Stimulated activated CD4-positive, alpha-beta T cell treated with anti-CD3 and anti-CD28 coated beads, Interleukin-1b, Interleukin-23, amount 100 ng/mL, for 1 hour (primary cell): Measurements from ENCODE around the gene FBXL13.

ENCODE experiments used
- DNase-seq, 2 donors: peaks; one replicate each; pipeline ENCODE4 v3.0.0-alpha.2; 2020; ENCODE audit warnings: low read depth in 2 of 2

The FBXL13 gene

DNA sequence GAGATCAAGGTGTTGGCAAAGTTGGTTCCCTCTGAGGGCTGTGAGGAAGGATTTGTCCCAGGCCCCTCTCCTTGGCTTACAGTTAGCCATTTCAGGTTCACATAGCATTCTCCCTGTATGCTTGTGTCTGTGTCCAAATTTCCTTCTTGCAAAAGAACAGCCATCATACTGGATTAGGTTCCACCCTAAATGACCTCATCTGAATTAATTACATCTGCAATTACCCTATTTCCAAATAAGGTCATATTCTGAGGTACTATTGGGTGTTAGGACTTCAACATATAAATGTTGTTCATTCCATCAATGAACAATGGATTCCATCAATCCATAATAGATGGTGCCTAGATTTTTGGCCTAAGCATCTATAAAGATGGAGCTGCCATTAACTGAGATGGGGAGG, 178.0 kb downstream of the FBXL13 start:
- DNase-seq = no peak

DNA sequence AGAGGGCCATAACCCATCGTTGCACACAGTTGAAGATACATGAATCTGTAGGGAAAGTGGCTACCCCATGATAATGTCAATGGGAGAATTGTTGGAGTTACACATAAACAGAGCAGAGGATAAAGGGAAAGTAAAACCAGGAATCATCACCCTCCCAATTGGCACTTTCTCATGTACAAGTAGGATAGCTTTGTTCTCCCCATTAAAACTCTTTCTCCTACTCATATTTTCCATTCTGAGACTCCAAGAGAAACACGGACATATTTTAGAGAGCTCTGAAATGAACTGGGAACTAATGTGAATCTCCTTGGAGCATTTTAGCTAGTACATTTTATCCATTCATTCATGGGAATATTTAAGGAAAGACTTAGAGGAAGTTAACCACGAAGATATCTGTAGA, 179.0 kb downstream of the FBXL13 start:
- DNase-seq = no peak

DNA sequence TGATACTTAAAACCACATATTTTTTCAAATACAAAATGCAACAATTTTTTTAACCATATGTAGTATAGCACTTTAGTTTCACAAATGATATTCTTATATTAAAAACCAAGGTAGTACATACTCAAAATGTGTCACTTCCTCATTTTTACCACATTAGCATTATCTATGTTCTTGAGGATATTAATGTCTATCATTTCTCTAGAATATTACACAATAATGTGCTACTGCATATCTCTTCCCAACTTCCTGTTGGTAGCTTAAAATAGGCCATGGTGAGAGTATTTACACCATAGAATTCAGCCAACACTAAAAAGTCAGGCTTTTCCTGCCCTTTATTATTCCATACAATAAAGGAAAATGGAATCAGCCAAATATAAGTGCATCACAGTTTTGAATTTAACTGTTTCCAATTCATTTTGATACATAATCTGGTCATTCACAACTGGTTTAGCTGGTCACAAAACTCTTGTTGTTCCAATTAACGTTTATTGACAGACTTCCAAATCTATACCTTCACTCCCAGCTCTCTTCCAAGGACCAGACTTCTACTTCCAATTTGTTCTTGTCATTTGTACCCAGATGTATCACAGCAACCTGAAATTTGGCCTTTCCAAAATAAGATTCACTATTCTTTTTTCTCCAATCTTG, 181.8 kb downstream of the FBXL13 start:
- DNase-seq = no peak

DNA sequence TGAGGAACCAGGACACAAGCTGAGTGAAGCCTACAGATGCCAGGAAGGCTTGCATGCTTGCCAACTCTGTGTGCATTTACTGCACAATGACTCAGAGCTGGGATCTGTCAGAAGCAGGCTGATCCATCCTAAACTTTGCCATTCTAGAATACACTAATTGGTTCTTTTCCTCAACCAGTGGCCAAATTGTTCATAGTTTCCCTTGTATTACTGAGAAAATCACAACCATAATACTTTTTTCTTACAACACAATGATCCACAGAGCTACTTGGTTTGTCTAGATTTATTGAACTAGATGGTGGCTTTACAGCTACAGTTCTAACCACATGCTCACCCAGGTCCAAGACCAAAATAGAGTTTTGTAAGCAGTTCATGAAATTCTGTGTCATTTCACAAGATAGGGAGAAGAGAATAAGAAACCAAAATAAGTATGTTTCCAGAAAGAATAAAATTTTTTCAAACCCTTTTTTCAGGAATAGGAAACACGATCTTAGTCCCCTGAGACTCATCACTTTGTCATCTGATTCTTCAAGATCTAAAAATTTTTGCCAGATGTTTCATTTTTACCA, 182.8 kb downstream of the FBXL13 start:
- no peak for DNase-seq

DNA sequence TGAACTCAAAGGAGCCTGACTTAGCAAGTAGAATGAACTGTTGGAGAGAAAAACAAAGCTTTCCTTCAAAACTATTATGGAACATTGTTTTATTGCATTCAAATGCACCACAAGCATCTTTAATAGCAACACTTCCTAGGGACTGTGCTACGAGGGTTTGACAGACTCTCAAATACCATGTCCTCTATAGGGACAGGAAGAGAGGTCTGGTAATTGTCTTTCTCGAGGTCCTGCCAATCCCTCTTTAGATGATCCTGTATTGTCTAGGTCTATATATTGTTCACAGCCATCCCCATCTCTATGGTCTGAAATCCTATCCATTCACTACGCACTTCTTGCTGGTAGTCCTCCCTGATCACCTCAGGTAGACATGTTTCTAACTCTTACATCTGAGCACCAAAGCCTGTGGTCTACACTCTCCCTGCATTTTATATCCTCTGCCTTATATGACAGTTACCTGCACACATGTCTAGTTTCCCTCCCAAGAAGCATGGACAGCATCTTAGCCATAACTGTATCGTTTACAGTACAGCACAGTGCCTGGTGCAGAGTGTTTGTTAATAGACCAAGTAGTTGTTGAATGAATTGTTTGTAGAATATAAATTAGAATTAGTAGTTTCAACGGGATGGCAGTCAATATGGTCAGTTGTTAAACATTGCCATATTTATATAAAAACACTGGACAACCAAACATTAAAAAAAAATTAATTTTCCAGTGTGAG, 183.5 kb downstream of the FBXL13 start:
- no peak for DNase-seq

DNA sequence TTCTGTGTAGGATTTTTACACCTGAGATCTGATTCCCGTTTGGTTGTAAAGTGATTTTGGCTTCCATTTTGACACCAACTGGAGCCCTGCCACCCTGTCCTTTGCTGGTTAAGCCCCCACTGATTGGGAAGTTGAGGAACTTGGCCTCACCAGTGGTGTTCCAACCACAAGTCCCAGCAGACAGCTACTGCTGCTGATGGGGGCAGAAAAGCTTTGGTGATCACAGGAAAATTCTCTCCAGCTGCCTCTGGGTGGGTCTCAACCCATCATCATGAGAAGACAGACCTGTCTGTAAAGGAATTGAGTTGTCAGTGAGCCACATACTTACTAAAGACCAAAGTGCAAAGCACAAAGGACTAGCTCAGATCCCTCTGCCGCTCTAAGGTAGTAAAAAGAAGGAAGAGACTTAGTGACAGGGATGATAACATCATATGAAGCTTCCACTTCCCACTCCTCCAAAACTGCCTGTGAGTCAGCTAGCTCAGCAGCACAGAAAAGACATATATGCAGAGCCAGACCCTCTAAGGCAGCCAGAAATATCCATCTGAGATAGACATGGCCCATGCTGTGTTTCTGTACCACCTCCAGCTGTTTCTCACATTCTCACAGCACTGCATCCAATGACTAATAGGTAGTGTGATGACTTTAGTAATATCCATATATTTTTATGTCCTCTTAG, 184.2 kb downstream of the FBXL13 start:
- no peak for DNase-seq

DNA sequence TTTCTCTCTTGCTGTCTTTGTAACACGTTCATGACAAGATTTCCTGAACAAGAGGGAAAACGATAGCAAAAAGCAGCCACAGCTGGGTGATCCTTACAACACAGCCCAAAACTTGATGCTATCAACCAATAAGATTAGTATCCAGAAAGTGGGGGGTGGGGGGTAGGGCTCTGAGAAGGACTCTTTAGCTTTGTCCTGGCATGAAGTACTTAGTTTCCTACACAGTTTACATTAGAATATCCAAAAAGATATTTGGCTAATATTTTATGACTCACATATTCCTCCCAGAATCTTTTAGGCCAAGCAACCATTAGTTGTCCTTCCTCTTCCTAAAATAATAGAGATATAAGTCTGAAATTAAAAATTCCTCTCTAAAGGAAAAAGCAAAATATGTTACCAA, 184.7 kb downstream of the FBXL13 start:
- DNase-seq = no peak

DNA sequence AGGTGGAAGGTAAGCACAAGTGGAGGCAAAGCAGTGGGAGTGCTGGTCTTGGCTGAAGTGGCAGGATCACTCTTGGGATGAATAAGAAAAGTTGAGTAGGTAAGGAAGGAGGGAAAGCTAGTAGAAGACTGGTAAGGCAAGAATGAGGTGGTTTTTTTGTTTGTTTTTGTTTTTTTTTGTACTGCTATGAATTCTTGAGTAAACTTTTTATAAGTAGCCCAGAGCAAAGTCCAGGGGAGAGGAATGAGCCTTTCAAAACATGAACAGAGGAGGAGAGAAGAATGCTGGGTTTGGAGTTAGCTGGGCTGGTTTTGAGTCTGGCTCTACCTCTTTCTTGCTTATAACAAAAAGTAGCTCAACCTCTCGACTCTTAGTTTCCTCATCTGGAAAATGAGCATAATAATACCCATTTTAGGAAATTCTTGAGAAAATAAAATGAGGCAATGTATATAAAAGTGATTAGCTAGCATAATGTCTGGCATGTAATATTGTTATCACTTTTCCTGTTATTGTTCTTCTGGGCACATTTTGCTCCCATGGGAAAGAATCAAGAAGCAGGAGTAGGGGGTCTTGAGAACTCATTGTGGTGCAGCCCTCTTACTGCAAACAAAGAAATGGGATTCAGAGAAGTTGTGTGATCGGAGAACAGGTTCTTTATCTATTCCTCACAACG, 185.9 kb downstream of the FBXL13 start:
- no peak for DNase-seq

DNA sequence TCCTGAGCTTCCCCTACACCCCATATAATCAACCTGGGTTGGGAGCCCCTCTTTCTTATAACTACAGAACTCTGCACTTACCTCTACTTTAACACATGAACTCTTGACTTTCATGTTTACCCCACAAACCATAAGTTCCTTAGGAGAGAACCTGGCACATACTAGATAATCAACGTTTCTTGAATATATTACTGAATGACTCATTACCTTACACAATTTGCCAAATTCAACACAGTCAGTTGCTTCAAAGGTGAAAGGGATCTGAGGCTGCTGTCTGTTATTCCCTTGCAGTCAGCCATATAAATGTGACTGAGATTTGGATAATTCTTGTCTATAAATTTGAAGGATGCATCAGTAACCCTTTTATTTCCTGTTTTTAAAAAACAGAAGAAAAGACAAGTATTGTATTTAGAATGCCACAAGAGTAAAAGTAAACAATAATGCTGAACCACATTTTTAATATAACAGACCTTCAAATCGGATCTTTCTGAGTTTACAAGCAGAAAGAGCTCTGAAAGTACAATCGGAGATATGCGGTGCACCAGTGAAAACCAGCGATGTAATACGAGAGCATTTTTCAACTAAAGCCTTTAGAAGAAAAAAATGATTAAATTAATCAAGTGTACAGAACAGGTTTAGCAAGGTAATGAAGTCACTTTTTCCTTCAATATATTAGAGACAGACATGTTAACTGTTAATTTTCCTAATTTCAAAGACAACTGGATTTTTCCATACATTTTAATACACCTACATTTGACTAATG, 191.3 kb downstream of the FBXL13 start:
- no peak for DNase-seq

DNA sequence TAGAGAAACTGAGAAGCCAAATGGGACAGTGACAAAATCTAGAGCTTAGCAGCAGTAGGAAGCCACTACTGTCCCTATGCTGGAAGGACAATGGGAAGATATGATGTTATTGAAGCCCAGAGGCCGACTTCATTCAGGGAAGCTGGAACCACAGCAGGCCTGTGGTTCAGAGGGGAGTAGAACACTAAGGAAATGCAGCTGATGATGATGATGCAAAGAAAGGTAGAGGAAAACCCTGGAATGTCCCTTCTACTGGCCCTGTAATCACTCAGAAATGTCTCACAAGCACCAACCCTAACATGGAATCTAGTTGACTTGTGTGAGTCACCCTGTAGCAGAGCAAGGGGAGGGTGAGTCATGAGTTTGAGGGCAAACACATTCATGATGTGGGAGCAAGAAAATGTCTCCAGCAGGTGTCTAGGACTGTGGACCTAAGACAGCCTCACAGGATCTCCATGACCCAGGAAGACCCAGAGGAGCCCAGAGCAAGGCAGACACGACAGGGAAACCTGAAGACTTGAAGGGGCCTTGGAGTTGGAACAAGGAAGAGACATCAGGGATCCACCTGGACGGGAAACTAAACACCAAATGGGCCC, 198.8 kb downstream of the FBXL13 start:
- DNase-seq = no peak

DNA sequence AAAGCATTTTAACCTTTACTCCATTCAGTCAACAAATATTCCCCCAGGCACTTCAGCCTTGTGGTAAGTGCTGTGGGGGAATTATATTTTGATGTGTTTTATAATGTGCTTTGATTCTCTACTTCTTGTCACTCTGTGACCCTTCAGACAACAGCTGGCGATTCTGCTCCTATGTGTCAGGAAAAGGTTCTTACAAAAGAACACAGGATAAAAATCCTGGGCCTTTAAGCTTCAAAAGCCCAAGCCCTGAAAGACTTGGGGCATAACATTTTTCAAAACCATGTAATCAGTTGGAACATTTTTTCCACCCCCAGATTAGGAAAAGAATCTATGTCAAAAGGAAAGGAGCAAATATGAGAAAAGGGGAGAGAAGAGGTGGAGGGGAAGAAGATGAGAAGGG, 199.6 kb downstream of the FBXL13 start:
- no peak for DNase-seq

DNA sequence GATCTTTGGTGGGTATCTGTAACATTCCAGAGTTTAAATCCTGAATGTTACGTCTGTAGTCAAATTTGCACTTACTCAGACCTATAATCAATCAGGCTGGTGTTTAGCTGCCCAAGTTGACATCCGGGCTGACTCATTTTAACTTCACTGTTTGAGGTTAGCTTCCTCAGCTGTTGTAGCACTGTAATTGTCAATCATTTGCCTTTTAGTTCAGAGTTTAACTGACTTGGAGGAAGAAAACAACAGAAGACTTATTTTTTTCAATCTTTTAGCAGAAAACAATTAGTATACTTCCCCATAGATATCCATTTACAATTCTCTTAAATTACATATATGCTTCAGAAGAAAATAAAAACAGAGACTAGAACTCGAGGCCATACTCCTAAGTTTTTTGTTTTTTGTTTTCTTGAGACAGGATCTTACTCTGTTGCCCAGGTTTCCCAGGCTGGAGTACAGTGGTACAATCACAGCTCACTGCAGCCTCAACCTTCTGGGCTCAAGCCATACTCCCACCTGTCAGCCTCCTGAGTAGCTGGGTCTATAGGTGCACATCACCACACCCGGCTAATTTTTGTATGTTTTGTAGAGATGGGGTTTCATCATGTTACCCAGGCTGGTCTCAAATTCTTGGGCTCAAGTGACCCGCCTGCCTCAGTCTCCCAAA, 200.3 kb downstream of the FBXL13 start:
- no peak for DNase-seq

DNA sequence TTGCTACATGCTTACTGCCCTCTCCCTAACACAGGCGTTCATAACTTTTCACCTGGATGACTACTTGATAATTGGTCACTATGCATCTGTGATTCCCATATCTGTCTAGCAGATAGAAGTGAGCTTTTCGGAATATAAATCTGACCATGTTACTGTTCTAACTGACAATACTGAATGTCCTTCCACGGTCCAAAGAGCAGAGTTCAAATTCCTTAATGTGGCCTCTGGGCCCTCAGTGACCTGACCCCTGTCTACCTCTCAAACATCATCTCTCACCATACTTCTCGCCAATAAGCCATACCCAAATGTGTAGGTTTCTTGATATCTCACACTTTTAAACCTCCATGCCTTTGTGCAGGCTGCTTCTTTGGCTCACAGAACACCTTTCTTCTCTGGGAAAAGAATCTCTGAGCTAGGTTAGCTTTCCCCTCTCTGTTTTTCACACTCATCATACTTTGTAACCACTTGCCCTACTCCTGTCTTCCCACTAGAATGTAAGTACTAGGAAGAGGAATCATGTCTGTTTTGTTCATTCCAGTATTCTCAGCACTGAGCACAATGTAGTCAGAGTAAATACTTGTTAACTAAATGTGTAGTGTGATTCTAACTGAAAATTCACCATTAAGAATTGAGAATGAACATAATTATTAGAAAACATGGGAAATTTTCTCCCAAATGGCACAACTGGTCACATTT, 201.0 kb downstream of the FBXL13 start:
- DNase-seq = no peak

DNA sequence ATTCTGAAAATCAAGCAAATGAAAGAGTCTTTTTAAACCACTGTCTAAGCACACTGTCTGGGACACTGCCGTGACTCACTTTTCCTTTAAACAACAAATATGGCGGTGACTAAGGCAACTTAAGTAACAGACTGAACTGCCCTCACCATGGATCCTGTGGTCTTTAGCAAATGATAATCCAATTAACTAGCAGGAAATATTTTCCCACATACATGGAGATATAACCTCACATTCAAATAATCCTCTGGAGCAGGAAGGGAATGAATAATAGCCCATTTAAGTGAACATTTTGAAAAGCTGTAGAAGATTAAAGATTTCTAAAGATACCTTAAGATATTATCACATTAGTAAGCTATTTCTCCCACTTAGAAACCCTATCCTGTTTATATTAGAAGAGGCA, 202.1 kb downstream of the FBXL13 start:
- no peak for DNase-seq

DNA sequence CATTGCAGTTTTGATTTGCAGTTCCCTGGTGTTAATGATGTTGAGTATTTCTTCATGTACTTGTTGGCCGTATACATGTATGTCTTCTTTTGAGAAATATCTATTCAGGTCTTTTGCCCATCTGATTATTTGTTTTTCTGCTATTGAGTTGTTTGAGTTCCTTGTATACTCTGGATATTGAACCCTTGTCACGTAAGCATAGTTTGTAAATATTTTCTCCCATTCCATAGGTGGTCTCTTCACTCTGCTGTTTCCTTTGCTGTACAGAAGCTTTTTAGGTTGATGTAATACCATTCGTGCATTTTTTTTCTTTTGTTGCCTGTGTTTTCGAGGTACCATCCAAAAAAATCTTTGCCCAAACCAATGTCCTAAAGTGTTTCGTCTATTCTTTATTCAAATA, 205.4 kb downstream of the FBXL13 start:
- DNase-seq = no peak

DNA sequence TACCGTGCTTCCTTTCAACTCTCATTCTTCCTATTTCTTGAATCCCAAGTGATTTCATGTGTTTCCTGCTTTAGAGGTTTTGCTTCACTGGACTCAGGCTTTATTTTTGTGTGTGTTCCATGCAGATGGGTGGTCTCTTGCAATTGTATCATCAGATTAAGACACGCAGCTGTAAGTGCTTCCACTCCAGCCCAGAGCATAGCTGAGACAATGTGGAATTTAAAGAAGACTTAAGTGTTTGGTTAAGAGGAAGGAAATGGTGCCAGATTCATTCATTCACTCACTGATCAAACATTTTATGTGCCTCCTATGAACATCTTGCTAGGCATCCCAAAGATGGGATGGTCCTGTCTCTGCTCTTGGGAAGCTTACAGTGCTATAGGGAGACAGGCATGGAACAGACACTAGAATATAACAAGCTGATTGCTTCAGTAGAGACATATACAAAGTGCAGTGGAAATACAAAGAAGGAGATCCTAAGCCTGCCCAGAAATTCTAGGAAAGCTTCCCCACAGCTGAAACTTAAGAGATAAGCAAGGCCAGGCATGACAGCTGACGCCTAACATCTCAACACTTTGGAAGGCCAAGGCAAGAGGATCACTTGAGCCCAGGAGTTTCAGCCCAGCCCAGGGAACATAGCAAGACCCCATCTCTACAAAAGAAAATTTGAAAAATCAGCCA, 207.9 kb downstream of the FBXL13 start:
- no peak for DNase-seq

DNA sequence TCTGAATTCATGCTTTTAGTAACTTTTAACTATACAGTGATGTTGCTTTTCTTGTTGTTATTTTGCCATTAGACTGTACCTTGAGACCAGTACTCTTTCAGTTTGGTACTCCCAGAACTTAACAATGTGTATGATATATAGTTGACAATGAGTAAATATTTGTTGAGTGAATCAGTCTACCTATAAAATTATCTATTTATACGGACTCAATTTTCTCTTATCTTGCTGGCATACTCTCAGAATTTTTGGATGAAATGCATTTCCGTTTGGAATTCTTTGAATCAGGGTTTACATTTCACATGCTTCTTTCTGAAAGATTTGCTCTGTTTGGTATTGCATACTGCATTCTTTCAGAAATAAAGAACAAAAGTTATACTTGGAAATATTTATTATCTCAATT, 209.6 kb downstream of the FBXL13 start:
- no peak for DNase-seq

DNA sequence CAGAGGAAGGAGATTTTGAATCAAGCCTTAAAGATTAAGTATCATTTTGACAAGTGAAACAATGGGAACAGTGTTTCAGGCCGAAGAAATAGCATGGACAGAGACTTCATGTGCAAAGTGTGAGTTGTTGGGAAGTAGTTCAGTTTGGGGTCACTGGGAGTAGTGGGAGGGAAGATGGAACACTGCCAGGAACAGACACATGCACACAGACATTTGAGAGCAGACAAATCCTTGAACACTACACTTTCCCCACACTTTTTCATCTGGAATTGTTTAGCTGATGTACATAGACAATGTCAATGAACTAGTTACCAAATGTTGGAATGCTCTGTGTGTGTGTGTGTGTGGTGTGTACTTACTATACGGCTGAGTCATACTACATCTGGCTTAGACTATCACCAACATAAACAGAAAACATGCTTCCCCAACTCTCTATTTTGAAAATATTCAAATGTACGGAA, 214.2 kb downstream of the FBXL13 start:
- DNase-seq = no peak

DNA sequence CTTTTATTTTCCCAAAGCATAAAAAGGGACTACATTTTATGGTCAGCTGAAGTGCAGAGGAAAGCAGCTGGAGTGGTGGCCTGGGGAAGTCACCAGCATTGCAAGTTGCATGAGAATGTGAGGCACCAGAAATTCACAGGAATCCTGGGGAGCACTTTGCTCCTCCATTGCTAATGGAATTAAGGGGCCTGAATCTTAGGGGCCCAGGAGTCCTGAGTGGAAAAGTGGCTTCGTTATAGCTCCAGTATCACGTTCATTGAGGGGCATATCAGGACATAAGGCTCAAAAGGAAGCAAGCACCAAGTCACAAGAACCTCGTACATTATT, 214.8 kb downstream of the FBXL13 start:
- no peak for DNase-seq
